Mucosa of stomach (tissue), 1 donor: ENCODE measurements around the gene TEX19.
"Not testable (repeated sequence)": the region's sequence is repeated elsewhere in the genome, so short reads cannot be mapped to it uniquely, and the experiment has no call there.

Experiments
- H3K27me3 ChIP-seq: one replicate; pipeline ENCODE4 v1.7.0; 2013; ENCODE audit warnings: mild to moderate bottlenecking, low read length; ENCODE audit not compliant: control insufficient read depth, insufficient read depth
- H3K36me3 ChIP-seq: one replicate; pipeline ENCODE4 v1.7.0; 2013; ENCODE audit warnings: low read length; ENCODE audit not compliant: control insufficient read depth, insufficient read depth
- H3K4me1 ChIP-seq: one replicate; pipeline ENCODE4 v1.7.0; 2013; ENCODE audit warnings: mild to moderate bottlenecking, low read length; ENCODE audit not compliant: control insufficient read depth, insufficient read depth
- H3K4me3 ChIP-seq: one replicate; pipeline ENCODE4 v1.7.0; 2013; ENCODE audit warnings: low read length
- H3K9ac ChIP-seq: one replicate; pipeline ENCODE4 v1.7.0; 2013; ENCODE audit warnings: mild to moderate bottlenecking, low read length, moderate library complexity
- H3K9me3 ChIP-seq: one replicate; pipeline ENCODE4 v1.7.0; 2013; ENCODE audit warnings: mild to moderate bottlenecking, low read length, moderate library complexity; ENCODE audit not compliant: control insufficient read depth
- donor health status: Pancreatic carcinoma.

Gene TEX19

GRCh38 chr17:82346342-82347300 lies 12.4 kb upstream of the TEX19 start:
- no peak overlapping the region for H3K4me3 ChIP-seq
- H3K36me3 ChIP-seq = no peaks in the 10 kb centered on the region
- H3K9ac ChIP-seq = no peak overlapping the region
- H3K4me1 ChIP-seq = peaks cover 28% of the 10 kb centered on the region
- no peaks in the 10 kb centered on the region for H3K27me3 ChIP-seq
- no peaks in the 10 kb centered on the region for H3K9me3 ChIP-seq

- not testable (repeated sequence) for H3K9ac ChIP-seq, H3K4me3 ChIP-seq, H3K36me3 ChIP-seq, H3K27me3 ChIP-seq, H3K9me3 ChIP-seq
- peaks cover 34% of the 10 kb centered on the region for H3K4me1 ChIP-seq
Observed at GRCh38 chr17:82347994-82348393, 11.1 kb upstream of the TEX19 start.

GRCh38 chr17:82348434-82348833 lies 10.6 kb upstream of the TEX19 start:
- H3K4me1 ChIP-seq = peaks cover 34% of the 10 kb centered on the region
- H3K9ac ChIP-seq = no peak overlapping the region
- H3K27me3 ChIP-seq = no peaks in the 10 kb centered on the region
- H3K4me3 ChIP-seq = no peak overlapping the region
- H3K9me3 ChIP-seq = no peaks in the 10 kb centered on the region
- H3K36me3 ChIP-seq = no peaks in the 10 kb centered on the region

DNA sequence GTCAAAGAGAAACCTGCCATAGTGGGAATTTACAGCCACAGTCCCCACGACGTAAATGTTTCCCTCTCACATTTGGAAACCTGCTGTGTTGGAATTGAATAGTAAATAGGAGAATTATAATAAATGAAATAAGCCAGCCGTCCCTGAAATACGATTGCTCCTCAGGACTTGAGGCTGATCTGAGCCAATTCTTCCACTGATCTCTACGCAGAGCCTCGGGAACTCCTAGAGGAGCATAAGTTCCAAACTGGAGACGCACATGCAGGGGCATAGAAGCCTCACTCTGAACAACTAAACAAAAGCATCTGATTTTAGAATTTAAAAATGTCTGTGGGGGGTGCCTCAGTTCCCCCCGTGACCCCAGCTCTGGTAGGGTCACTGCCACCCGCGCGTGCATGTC lies 10.2 kb upstream of the TEX19 start:
- Histone ChIP-seq H3K4me1 (peaks cover 34% of the 10 kb centered on the region), H3K36me3 (no peaks in the 10 kb centered on the region), H3K4me3 (no peak overlapping the region), H3K27me3 (no peaks in the 10 kb centered on the region), H3K9me3 (no peaks in the 10 kb centered on the region), H3K9ac (no peak overlapping the region)

DNA sequence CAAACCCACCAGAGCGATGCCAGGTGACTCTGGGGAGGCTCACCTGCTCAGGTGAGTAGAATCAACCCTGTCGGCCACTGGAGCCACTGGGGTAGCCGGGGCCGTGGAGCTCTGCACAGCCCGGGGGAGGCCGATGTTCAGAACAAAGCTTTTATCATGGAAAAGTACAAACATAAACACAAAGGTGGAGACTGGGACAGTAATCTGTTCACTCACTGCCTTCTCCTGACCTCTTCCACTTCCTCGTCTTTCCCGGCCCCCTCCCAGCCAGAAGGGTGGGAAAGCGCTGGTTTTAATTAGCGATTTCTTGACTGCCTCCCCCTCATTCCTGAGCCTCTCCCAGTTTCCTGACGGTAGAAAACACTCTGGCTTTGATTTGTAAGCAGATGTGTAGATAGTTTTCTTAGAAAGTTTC lies 9.8 kb upstream of the TEX19 start:
- peaks cover 33% of the 10 kb centered on the region for H3K4me1 ChIP-seq
- H3K36me3 ChIP-seq = no peaks in the 10 kb centered on the region
- no peaks in the 10 kb centered on the region for H3K9me3 ChIP-seq
- no peak overlapping the region for H3K9ac ChIP-seq
- no peaks in the 10 kb centered on the region for H3K27me3 ChIP-seq
- no peak overlapping the region for H3K4me3 ChIP-seq

GRCh38 chr17:82350182-82351030 lies 8.6 kb upstream of the TEX19 start:
- H3K9me3 ChIP-seq = no peaks in the 10 kb centered on the region
- no peaks in the 10 kb centered on the region for H3K27me3 ChIP-seq
- no peak overlapping the region for H3K4me3 ChIP-seq
- no peak overlapping the region for H3K9ac ChIP-seq
- H3K36me3 ChIP-seq = no peaks in the 10 kb centered on the region
- H3K4me1 ChIP-seq = peaks cover 30% of the 10 kb centered on the region

DNA sequence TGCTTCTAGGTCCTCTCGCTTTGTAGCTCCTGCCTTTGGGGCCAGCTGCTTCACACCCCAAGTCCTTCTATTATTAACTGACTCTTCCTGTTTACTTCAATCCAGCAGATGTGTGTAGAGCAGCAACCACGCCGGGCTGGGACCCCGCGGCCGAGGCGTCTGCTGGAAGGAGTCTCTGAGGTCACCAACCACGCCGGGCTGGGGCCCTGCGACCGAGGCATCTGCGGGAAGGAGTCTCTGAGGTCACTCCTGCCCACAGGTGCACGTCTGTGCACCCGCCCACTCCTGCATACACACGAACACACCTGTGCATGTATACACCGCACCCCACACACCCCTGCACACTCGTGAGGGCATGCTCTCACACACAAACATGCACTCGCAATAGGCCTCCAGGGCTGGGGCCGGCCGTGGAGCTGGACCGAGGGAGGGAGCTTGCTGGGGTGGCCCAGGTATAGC lies 7.8 kb upstream of the TEX19 start:
- Histone ChIP-seq H3K36me3 (no peaks in the 10 kb centered on the region), H3K9me3 (no peaks in the 10 kb centered on the region), H3K4me3 (no peak overlapping the region), H3K27me3 (no peaks in the 10 kb centered on the region), H3K4me1 (peaks cover 35% of the 10 kb centered on the region), H3K9ac (no peak overlapping the region)

DNA sequence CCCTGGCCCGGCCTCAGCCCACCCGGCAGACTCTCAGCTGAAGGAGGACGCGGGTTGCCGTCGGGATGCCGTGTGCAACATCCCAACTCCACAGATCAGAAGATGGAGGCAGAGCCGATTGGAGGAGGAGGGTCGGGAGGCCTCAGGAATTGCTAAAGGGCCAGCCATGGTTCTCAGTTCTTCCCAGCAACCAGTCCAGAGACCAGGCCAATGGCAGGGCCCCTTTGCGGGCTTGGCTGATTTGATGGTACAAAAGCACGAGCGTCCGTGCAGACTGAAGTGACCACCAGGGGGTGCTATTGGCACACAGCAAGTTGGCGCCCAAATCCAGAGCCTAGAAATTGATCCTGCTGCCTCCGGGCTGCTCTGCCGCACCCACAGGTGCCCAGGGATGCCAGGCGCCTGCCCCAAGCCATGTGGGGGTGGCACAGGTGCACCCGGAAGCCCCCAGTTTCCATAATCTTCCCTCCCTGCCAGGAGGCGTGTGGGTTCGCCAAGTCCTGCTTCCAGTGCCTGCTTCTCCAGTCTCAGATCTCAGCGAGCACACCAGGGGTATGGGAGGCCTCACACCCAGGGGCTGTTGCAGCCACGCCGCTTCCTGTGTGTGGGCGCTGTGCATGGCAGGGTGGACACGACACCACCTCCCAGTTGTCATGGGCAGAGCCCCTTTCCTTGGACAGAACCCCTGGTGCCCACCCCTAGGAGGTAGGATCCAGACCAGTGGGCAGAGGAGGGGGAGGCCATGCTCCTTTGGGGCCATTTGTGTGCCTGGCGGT lies 7.1 kb upstream of the TEX19 start:
- Histone ChIP-seq H3K9ac (no peak overlapping the region), H3K27me3 (peaks cover 6% of the 10 kb centered on the region), H3K36me3 (no peaks in the 10 kb centered on the region), H3K9me3 (no peaks in the 10 kb centered on the region), H3K4me1 (peaks cover 34% of the 10 kb centered on the region), H3K4me3 (no peak overlapping the region)

GRCh38 chr17:82353484-82353883 lies 5.6 kb upstream of the TEX19 start:
- Histone ChIP-seq H3K9me3 (no peaks in the 10 kb centered on the region), H3K36me3 (no peaks in the 10 kb centered on the region), H3K9ac (no peak overlapping the region), H3K4me1 (peaks cover 33% of the 10 kb centered on the region), H3K27me3 (peaks cover 13% of the 10 kb centered on the region), H3K4me3 (no peak overlapping the region)

DNA sequence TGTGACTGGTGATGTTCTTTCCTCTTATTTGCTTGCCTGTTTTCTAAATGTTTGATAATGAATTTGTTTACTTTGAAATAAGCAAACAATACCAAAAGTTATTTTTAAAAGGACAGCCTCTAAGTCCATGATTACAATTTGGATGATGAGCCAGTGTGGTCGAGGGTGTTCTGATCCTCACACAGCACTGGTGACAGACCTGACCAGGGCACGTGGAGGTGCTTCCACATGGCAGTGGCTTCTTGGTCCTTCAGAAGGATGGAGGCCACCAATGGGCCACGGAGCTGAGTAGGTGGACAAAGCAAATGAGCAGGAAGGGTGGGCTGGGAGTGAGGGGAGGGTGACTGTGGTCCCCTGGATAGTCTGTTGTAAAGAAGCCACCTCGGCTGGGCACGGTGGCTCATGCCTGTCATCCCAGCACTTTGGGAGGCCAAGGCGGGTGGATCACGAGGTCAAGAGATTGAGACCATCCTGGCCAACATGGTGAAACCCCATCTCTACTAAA lies 4.2 kb upstream of the TEX19 start:
- H3K4me3 ChIP-seq = no peak overlapping the region
- H3K4me1 ChIP-seq = peaks cover 27% of the 10 kb centered on the region
- H3K9ac ChIP-seq = no peak overlapping the region
- no peaks in the 10 kb centered on the region for H3K9me3 ChIP-seq
- peaks cover 24% of the 10 kb centered on the region for H3K27me3 ChIP-seq
- H3K36me3 ChIP-seq = no peaks in the 10 kb centered on the region

GRCh38 chr17:82355770-82356427 lies 3.1 kb upstream of the TEX19 start:
- no peak overlapping the region for H3K4me3 ChIP-seq
- peaks cover 24% of the 10 kb centered on the region for H3K27me3 ChIP-seq
- H3K9me3 ChIP-seq = no peaks in the 10 kb centered on the region
- H3K9ac ChIP-seq = no peak overlapping the region
- H3K36me3 ChIP-seq = no peaks in the 10 kb centered on the region
- peaks cover 27% of the 10 kb centered on the region for H3K4me1 ChIP-seq
